Common myeloid progenitor, CD34-positive (primary cell): ENCODE measurements around the gene ANKRD53.

Experiments
- CTCF ChIA-PET: fragments of 350-600 bp; sonication (Branson Sonifier 250); formaldehyde crosslinking; loops from one replicate; lab custom pipeline; 2021; ENCODE audit warnings: antibody characterized with exemption; lab: Charles Lee
- POLR2A ChIA-PET: fragments of 350-600 bp; sonication (Branson Sonifier 250); formaldehyde crosslinking; loops from one replicate; lab custom pipeline; 2021; ENCODE audit warnings: antibody characterized with exemption; lab: Charles Lee
- DNase-seq, 3 donors: peaks; one replicate each; pipeline versions ENCODE4 v3.0.0 to v3.0.0-alpha.2; 2013
- H3K27ac ChIP-seq, 2 experiments: 1 replicate in 1 of 2; 2 replicates in 1 of 2; pipeline ENCODE4 v1.7.0; 2013; ENCODE audit warnings: inconsistent platforms in 2 of 2, low read length in 2 of 2, mild to moderate bottlenecking in 2 of 2, low read depth in 1 of 2, moderate library complexity in 1 of 2; ENCODE audit not compliant: severe bottlenecking in 2 of 2, insufficient read depth in 1 of 2, poor library complexity in 1 of 2
- H3K27me3 ChIP-seq, 5 experiments: replicated peaks in 2 of 5; 1 replicate in 3 of 5; 2 replicates in 2 of 5; pipeline versions ENCODE4 v1.6.1 to v1.7.0; 2013; ENCODE audit warnings: low read length in 4 of 5, mild to moderate bottlenecking in 2 of 5, moderate library complexity in 2 of 5, inconsistent platforms in 1 of 5; ENCODE audit not compliant: insufficient read depth in 5 of 5, control insufficient read depth in 4 of 5
- H3K36me3 ChIP-seq, 4 experiments: 1 replicate in 2 of 4; 2 replicates in 2 of 4; pipeline versions ENCODE4 v1.6.1 to v1.7.0; 2013; ENCODE audit warnings: low read length in 3 of 4, control low read depth in 1 of 4, mild to moderate bottlenecking in 1 of 4; ENCODE audit not compliant: control insufficient read depth in 4 of 4, insufficient read depth in 4 of 4
- H3K4me1 ChIP-seq, 4 experiments: 1 replicate in 3 of 4; 2 replicates in 1 of 4; pipeline versions ENCODE4 v1.6.1 to v1.7.1; 2013; ENCODE audit warnings: low read length in 3 of 4, mild to moderate bottlenecking in 3 of 4, control low read depth in 1 of 4, inconsistent platforms in 1 of 4, moderate library complexity in 1 of 4; ENCODE audit not compliant: control insufficient read depth in 4 of 4, insufficient read depth in 4 of 4; ENCODE audit errors: control extremely low read depth in 1 of 4
- H3K4me3 ChIP-seq, 7 experiments: 1 replicate in 4 of 7; 2 replicates in 3 of 7; pipeline versions ENCODE4 v1.5.1 to v1.7.0; 2013; ENCODE audit warnings: mild to moderate bottlenecking in 7 of 7, low read length in 6 of 7, moderate library complexity in 6 of 7, inconsistent platforms in 2 of 7, low read depth in 2 of 7, control low read depth in 1 of 7; ENCODE audit not compliant: insufficient read depth in 4 of 7, control insufficient read depth in 1 of 7; ENCODE audit errors: extremely low read depth in 1 of 7
- H3K9me3 ChIP-seq, 5 experiments: 1 replicate in 4 of 5; 2 replicates in 1 of 5; pipeline versions ENCODE4 v1.6.1 to v1.7.1; 2013; ENCODE audit warnings: low read length in 4 of 5, mild to moderate bottlenecking in 2 of 5, inconsistent platforms in 1 of 5, low read depth in 1 of 5, moderate library complexity in 1 of 5; ENCODE audit not compliant: control insufficient read depth in 4 of 5, insufficient read depth in 2 of 5; ENCODE audit errors: control extremely low read depth in 1 of 5
- WGBS: methylation state at CpG from one replicate; pipeline ENCODE4 v1.1.5; 2013; ENCODE audit not compliant: insufficient coverage; 5-methylcytosine and 5-hydroxymethylcytosine counted together

Gene ANKRD53

DNA sequence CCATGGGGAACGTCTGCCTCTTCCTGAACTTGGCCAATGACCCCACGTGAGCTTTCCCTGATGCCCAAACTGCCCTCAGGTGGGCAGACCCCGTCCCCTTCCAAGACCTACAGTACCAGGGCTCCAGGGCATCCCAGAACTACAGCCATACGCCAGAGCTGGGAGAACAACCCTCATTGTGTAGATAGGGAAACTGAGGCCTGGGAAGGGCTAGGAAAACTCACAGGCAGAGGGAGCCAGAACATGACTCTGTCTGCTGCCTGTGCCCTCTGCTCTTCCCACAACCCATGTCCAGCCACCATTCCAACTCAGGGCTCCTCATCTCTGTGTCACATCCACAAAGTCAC, 16.8 kb upstream of the ANKRD53 start:
- no peaks in the 10 kb centered on the region for H3K36me3 ChIP-seq
- CTCF ChIA-PET = interaction anchor here (1.2 to 8.6 kb wide), 6 partner anchors 9 to 91 kb away, joined by 3 to 181 read pairs (median 26); partner anchors contain the start of gene ANKRD53
- POLR2A ChIA-PET = no interaction called here
- H3K27me3 ChIP-seq = peaks cover 3 to 39% (median 15%) of the 10 kb centered on the region in 5 experiments
- H3K9me3 ChIP-seq = no peaks in the 10 kb centered on the region
- no peak overlapping the region for H3K4me3 ChIP-seq
- H3K27ac ChIP-seq = no peak overlapping the region
- DNase-seq = no peak
- WGBS = 93% methylated on average over 3 of the region's 4 CpGs
- H3K4me1 ChIP-seq = peaks cover 4 to 25% (median 23%) of the 10 kb centered on the region in 4 experiments

DNA sequence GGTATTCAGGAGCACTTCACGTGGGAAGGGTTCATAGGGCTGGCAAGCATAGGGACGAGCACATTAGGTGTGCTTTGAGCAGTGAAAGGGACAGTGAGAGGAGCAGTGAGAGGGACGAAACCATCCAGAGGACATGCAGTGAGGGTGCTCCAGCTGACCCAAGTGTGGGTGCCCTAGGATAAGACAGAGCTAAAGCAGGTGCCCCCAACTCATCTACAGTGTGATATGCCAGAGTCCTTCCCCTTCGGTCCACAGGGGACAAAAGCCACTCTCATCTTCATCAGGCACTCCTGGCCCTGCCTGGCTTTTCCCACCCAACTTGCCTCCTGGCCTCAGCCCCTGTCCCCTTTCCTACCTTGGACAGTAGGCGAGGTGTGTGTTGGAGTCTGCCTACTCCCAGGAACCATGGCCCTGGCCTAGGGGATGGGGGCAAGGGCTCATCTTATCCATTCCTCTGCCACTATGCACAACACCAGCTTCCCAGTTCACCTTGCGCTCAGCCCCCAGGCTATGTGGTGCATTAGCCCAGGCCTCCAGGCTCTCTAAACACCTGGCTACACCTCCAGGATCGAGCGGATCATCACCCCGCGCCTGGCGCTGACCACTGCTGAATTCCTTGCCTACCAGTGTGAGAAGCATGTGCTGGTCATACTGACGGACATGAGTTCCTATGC, 16.1 kb upstream of the ANKRD53 start:
- Histone ChIP-seq H3K9me3 (no peaks in the 10 kb centered on the region), H3K27me3 (peaks cover 3 to 45% (median 15%) of the 10 kb centered on the region in 5 experiments), H3K4me3 (no peak overlapping the region), H3K36me3 (no peaks in the 10 kb centered on the region), H3K27ac (no peak overlapping the region), H3K4me1 (peaks cover 2 to 24% (median 21%) of the 10 kb centered on the region in 4 experiments)
- CTCF ChIA-PET = interaction anchor here (1.2 to 8.6 kb wide), 6 partner anchors 10 to 92 kb away, joined by 3 to 181 read pairs (median 26); partner anchors contain the start of gene ANKRD53
- WGBS = 90% methylated on average over 10 of the region's 12 CpGs
- no peak for DNase-seq
- POLR2A ChIA-PET = no interaction called here

DNA sequence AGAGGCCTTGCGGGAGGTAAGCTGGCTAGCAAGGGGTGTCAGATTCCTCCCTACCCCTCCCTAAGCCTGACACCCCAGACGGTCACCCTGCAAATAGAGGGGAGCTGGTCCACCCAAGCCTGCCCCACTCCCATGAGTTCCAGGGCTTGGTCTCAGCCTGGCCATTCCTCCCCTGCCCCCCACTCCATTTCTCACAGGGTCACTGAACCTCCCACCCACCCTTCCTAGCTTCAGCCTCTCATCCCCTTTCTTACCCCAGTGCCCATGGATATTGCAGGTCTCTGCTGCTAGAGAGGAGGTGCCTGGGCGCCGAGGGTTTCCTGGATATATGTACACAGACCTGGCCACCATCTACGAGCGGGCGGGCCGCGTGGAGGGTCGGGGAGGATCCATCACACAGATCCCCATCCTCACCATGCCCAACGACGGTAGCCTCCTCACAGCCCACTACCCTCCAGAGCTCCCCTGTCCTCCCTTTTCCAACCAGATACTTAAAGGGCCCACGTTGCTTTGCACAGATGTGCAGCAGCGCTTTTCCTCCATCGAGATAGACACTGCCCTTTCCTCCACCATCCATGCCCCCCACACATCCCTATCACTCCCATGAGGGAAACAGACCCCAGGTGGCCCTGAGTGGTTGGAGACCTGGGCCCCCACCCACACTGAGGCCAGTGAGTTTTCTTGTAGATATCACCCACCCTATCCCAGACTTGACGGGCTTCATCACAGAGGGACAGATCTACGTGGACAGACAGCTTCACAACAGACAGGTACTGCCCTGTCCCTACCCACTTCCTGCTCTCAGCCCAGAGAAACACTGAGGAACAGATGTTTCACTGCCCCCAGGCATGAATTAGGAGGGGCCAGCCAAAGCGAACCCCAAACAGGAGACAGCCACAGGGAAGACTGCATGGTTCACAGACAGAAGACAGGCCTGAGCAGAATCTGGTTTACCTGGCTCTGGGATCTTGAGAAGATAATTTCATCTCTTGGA, 15.2 kb upstream of the ANKRD53 start:
- no peak for DNase-seq
- CTCF ChIA-PET = interaction anchor here (0.6 to 8.6 kb wide), 7 partner anchors 11 to 45 kb away, joined by 3 to 181 read pairs (median 12); partner anchors contain the start of gene ANKRD53

DNA sequence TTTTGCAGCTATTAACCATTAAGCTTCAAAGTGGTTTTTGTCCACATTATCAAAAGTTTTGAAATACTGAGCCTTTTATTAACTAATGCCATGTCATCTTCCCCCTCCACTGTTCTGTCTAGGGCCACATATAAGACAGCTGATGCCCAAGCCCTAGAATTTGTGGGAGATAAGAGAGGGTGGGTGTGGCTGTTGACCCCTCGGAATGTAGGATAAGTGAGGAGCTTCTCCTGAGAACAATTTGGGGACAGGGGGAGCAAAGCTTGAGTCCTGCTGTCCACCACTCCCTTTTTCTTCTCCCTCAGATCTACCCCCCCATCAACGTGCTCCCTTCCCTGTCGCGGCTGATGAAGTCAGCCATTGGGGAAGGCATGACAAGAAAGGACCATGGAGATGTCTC, 14.3 kb upstream of the ANKRD53 start:
- no CpG with 5 or more reads among the region's 4 CpGs for WGBS
- H3K4me3 ChIP-seq = no peak overlapping the region
- H3K36me3 ChIP-seq = no peaks in the 10 kb centered on the region
- POLR2A ChIA-PET = interaction anchor here (0.7 kb wide), 1 partner anchor 49 kb away, joined by 3 read pairs; no protein-coding TSS in a partner anchor
- DNase-seq = no peak
- H3K27ac ChIP-seq = no peak overlapping the region
- no peaks in the 10 kb centered on the region for H3K9me3 ChIP-seq
- CTCF ChIA-PET = interaction anchor here (0.6 to 8.6 kb wide), 8 partner anchors 12 to 94 kb away, joined by 3 to 181 read pairs (median 8); partner anchors contain the start of gene ANKRD53
- H3K27me3 ChIP-seq = peaks cover 3 to 45% (median 15%) of the 10 kb centered on the region in 5 experiments
- H3K4me1 ChIP-seq = peaks cover 0 to 9% (median 8%) of the 10 kb centered on the region in 4 experiments

More for the DNA sequence above, 15.2 kb upstream of the ANKRD53 start:
- Histone ChIP-seq H3K27me3 (peaks cover 3 to 45% (median 15%) of the 10 kb centered on the region in 5 experiments), H3K9me3 (no peaks in the 10 kb centered on the region), H3K4me3 (no peak overlapping the region), H3K27ac (no peak overlapping the region), H3K4me1 (peaks cover 0 to 16% (median 13%) of the 10 kb centered on the region in 4 experiments), H3K36me3 (no peaks in the 10 kb centered on the region)
- WGBS = 80% methylated on average over 14 of the region's 18 CpGs
- POLR2A ChIA-PET = no interaction called here

DNA sequence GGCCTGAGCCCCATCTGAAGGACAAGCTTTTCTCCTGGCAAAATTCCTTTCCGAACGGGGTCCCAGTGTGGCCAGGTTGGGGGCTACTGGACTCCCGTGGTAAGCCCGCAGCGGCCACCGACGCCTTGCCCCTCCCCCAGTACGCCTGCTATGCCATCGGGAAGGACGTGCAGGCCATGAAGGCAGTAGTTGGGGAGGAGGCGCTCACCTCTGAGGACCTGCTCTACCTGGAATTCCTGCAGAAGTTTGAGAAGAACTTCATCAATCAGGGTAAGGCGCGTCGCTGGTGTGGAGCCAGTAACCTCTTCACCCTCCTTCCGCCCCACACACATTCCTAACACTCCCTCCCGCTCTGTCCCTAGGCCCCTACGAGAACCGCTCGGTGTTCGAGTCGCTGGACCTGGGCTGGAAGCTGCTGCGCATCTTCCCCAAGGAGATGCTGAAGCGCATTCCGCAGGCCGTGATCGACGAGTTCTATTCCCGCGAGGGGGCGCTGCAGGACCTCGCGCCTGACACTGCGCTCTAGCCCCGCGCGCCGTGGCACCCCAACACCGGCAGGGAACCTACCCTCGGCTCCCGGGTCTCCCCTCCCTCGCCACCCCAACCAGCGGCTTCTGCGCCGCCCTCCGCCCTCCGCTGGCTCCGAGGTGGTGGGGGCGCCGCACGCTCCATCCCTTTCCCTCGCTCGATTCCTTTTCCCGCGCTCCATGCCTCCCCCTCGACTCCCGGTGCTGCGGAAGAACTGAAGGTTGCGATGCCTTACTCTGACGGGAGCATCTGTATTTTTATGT, 13.6 kb upstream of the ANKRD53 start:
- Histone ChIP-seq H3K9me3 (no peaks in the 10 kb centered on the region), H3K36me3 (no peaks in the 10 kb centered on the region), H3K4me3 (peak overlapping the region; percentile 32 to 77 (median 60)), H3K27ac (no peak overlapping the region), H3K27me3 (peaks cover 3 to 45% (median 17%) of the 10 kb centered on the region in 5 experiments), H3K4me1 (peaks cover 0 to 9% (median 8%) of the 10 kb centered on the region in 4 experiments)
- POLR2A ChIA-PET = interaction anchor here (0.7 kb wide), 1 partner anchor 50 kb away, joined by 3 read pairs; no protein-coding TSS in a partner anchor
- DNase-seq = peak; percentile 77 to 83 (median 82)
- CTCF ChIA-PET = interaction anchor here (0.6 to 8.6 kb wide), 8 partner anchors 12 to 190 kb away, joined by 3 to 181 read pairs (median 8); partner anchors contain the start of gene ANKRD53
- 3% methylated on average over 48 of the region's 59 CpGs for WGBS

DNA sequence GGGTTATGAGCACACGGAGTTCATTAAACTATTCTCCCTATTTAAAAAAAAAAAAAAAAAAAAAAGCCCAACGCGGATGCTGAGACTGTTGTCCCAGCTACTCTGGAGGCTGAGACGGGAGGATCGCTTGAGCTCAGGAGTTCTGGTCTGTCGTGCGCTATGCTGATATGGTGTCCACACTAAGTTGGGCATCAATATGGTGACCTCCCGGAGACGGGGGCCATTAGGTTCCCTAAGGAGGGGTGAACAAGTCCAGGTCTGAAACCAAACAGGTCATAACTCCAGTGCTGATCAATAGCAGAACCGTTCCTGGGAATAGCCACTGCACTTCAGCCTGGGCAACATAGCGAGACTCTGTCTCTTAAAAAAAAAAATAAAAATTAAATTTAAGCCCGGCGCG, 12.9 kb upstream of the ANKRD53 start:
- DNase-seq = no peak
- no peaks in the 10 kb centered on the region for H3K9me3 ChIP-seq
- H3K4me1 ChIP-seq = peaks cover 0 to 9% (median 8%) of the 10 kb centered on the region in 4 experiments
- no peaks in the 10 kb centered on the region for H3K36me3 ChIP-seq
- POLR2A ChIA-PET = no interaction called here
- CTCF ChIA-PET = interaction anchor here (0.6 to 8.6 kb wide), 6 partner anchors 13 to 191 kb away, joined by 3 to 181 read pairs (median 26); partner anchors contain the start of gene ANKRD53
- peaks cover 3 to 45% (median 17%) of the 10 kb centered on the region in 5 experiments for H3K27me3 ChIP-seq
- 79% methylated on average over 12 of the region's 14 CpGs for WGBS
- no peak overlapping the region for H3K27ac ChIP-seq
- H3K4me3 ChIP-seq = peak overlapping the region in 5 of 7 experiments; percentile 50 to 77 (median 63)
